Esophagus muscularis mucosa (tissue), 4 donors: ENCODE results near the gene STON2. TPM values are rescaled to one million over a fixed set of nuclear protein-coding genes. Genes with fewer than 3 reads are reported as not detected.
A peak's percentile ranks its signal among the peaks of the same experiment; 100 is the strongest.

ENCODE experiments used
- DNase-seq: peaks from one replicate; pipeline ENCODE4 v3.0.0-alpha.2; 2017; ENCODE audit errors: extremely low spot score
- H3K27ac ChIP-seq, 4 donors: fragments of 200-600 bp; sonication (generic); replicated peaks in 1 of 4; 1 replicate in 3 of 4; 2 replicates in 1 of 4; pipeline ENCODE4 v1.5.1; 2016 to 2019; ENCODE audit warnings: mild to moderate bottlenecking in 1 of 4
- H3K27me3 ChIP-seq, 4 donors: fragments of 200-600 bp; sonication (generic); one replicate each; pipeline versions ENCODE4 v1.5.1 to v1.6.0; 2016 to 2019
- H3K36me3 ChIP-seq, 4 donors: fragments of 200-600 bp; sonication (generic); one replicate each; pipeline ENCODE4 v1.5.1; 2016 to 2019
- H3K4me1 ChIP-seq, 4 donors: fragments of 200-600 bp; sonication (generic); one replicate each; pipeline ENCODE4 v1.5.1; 2016 to 2019
- H3K4me3 ChIP-seq, 4 donors: fragments of 200-600 bp; sonication (generic); 1 replicate in 2 of 4; 2 replicates in 2 of 4; pipeline ENCODE4 v1.5.1; 2016 to 2019; ENCODE audit warnings: mild to moderate bottlenecking in 4 of 4, moderate library complexity in 1 of 4
- H3K9me3 ChIP-seq, 4 donors: fragments of 200-600 bp; sonication (generic); 1 replicate in 3 of 4; 2 replicates in 1 of 4; pipeline ENCODE4 v1.5.1; 2016 to 2019
- CTCF ChIP-seq, 3 experiments: fragments of 200-600 bp in 2 of 3; fragments of 450-650 bp in 1 of 3; sonication (generic) in 2 of 3; IDR thresholded peaks; one replicate each; pipeline ENCODE4 v1.5.1; 2017 to 2019; ENCODE audit warnings: antibody characterized with exemption in 3 of 3, mild to moderate bottlenecking in 2 of 3, moderate library complexity in 1 of 3
- EP300 ChIP-seq: sonication (generic); formaldehyde crosslinking; IDR thresholded peaks from one replicate; pipeline ENCODE4 v1.6.1; 2017; ENCODE audit warnings: antibody characterized with exemption
- POLR2A ChIP-seq: fragments of 450-650 bp; IDR thresholded peaks from one replicate; pipeline ENCODE4 v1.6.1; 2017; ENCODE audit warnings: antibody characterized with exemption, moderate library complexity, mild to moderate bottlenecking, low read depth
- POLR2AphosphoS5 ChIP-seq, 2 donors: sonication (generic); formaldehyde crosslinking; IDR thresholded peaks; one replicate each; pipeline ENCODE4 v1.6.1; 2017; ENCODE audit warnings: antibody characterized with exemption in 2 of 2
- WGBS: methylation state at CpG from one replicate; pipeline ENCODE4 v1.1.5; 2018; 5-methylcytosine and 5-hydroxymethylcytosine counted together
- intact Hi-C: fragments of 100-400 bp; cut with DNase I; formaldehyde crosslinking; loops from one replicate; pipeline ENCODE4 v1.15.1; 2023
- total RNA-seq, 4 donors: library from RNA; depleted of rRNA; stranded (reverse); fragments of >200 nt; gene quantifications; one replicate each; pipeline versions ENCODE4 v1.1.0 to v1.2.1, GENCODE V29; 2016

Gene STON2
- 1 to 10 TPM; 7.6 to 9.6 (median 8.8) TPM for total RNA-seq

- peak; percentile 91 for DNase-seq
- intact Hi-C loops: no loop called here
- H3K27me3 ChIP-seq: no peaks in the 10 kb centered on the region
- H3K4me3 ChIP-seq: no peak within 1 kb of the TSS
- H3K9me3 ChIP-seq: peaks cover 0 to 3% (median 0%) of the 10 kb centered on the region in 4 donors
- peaks cover 0 to 8% (median 0%) of the 10 kb centered on the region in 4 donors for H3K4me1 ChIP-seq
- peak within 1 kb of the TSS in 1 of 4 donors; percentile 66 for H3K27ac ChIP-seq
- WGBS: 41% methylated on average over 5 of the region's 5 CpGs
- H3K36me3 ChIP-seq: no peaks in the 10 kb centered on the region
- TF ChIP-seq POLR2AphosphoS5 (IDR thresholded peaks at IDR 0.05): no peak
- no peak for TF ChIP-seq EP300
- no peak for TF ChIP-seq CTCF (IDR thresholded peaks at IDR 0.05)
- TF ChIP-seq POLR2A: no peak
Measured at GRCh38 chr14:81400202-81400678, at the start of gene STON2. STON2 (minus strand) TSS chr14:81400324; CDS start chr14:81398382, 1,942 bp downstream.

- DNase-seq: no peak
- peak overlapping the region; percentile 15 to 56 (median 36) for H3K27ac ChIP-seq
- H3K4me3 ChIP-seq: no peak overlapping the region
- intact Hi-C loops: no loop called here
- no peaks in the 10 kb centered on the region for H3K36me3 ChIP-seq
- H3K4me1 ChIP-seq: peaks cover 12 to 26% (median 17%) of the 10 kb centered on the region in 4 donors
- peaks cover 0 to 49% (median 3%) of the 10 kb centered on the region in 4 donors for H3K27me3 ChIP-seq
- WGBS: 65% methylated on average over 4 of the region's 6 CpGs
- H3K9me3 ChIP-seq: no peaks in the 10 kb centered on the region
- no peak for TF ChIP-seq POLR2A
- no peak for TF ChIP-seq CTCF (IDR thresholded peaks at IDR 0.05)
- no peak for TF ChIP-seq POLR2AphosphoS5 (IDR thresholded peaks at IDR 0.05)
- TF ChIP-seq EP300: no peak
Measured at GRCh38 chr14:81449576-81449975, 49.5 kb upstream of the STON2 start.

- Histone ChIP-seq H3K27me3 (peaks cover 0 to 49% (median 3%) of the 10 kb centered on the region in 4 donors), H3K4me3 (no peak overlapping the region), H3K4me1 (peaks cover 12 to 26% (median 17%) of the 10 kb centered on the region in 4 donors), H3K27ac (peak overlapping the region in 2 of 4 donors; percentile 25 to 41), H3K9me3 (no peaks in the 10 kb centered on the region), H3K36me3 (no peaks in the 10 kb centered on the region)
- intact Hi-C loops: no loop called here
- no peak for TF ChIP-seq CTCF (IDR thresholded peaks at IDR 0.05)
- TF ChIP-seq POLR2AphosphoS5 (IDR thresholded peaks at IDR 0.05): peak in 1 of 2 donors; percentile 41
- no peak for TF ChIP-seq EP300
- no peak for TF ChIP-seq POLR2A
- DNase-seq: no peak
- WGBS: 23% methylated on average over 4 of the region's 4 CpGs
Measured at GRCh38 chr14:81449114-81449513, 49.0 kb upstream of the STON2 start.

GRCh38 chr14:81447021-81447764 lies 47.1 kb upstream of the STON2 start:
- H3K27me3 ChIP-seq: peaks cover 0 to 59% (median 3%) of the 10 kb centered on the region in 4 donors
- no peaks in the 10 kb centered on the region for H3K9me3 ChIP-seq
- no peak overlapping the region for H3K27ac ChIP-seq
- intact Hi-C loops: no loop called here
- TF ChIP-seq POLR2AphosphoS5 (IDR thresholded peaks at IDR 0.05): no peak
- TF ChIP-seq EP300: no peak
- TF ChIP-seq POLR2A: no peak
- TF ChIP-seq CTCF (IDR thresholded peaks at IDR 0.05): no peak
- WGBS: 69% methylated on average over 3 of the region's 3 CpGs
- DNase-seq: no peak
- H3K4me1 ChIP-seq: peaks cover 10 to 20% (median 16%) of the 10 kb centered on the region in 4 donors
- H3K36me3 ChIP-seq: no peaks in the 10 kb centered on the region
- no peak overlapping the region for H3K4me3 ChIP-seq
